Prostate gland (tissue), 2 donors: Measurements from ENCODE around the gene C4orf51. TPM values are rescaled to one million over a fixed set of nuclear protein-coding genes. Genes with fewer than 3 reads are reported as not detected.
"Not testable (repeated sequence)": the region's sequence is repeated elsewhere in the genome, so short reads cannot be mapped to it uniquely, and the experiment has no call there.

Experiments
- DNase-seq: peaks from one replicate; pipeline ENCODE4 v3.0.0-alpha.2; 2019; ENCODE audit warnings: low spot score
- H3K27ac ChIP-seq, 2 donors: fragments of 200-600 bp; sonication (generic); 2 replicates each; pipeline ENCODE4 v1.5.1; 2017 to 2019
- H3K27me3 ChIP-seq: fragments of 200-600 bp; sonication (generic); replicated peaks from 2 replicates; pipeline ENCODE4 v1.5.1; 2019; ENCODE audit not compliant: insufficient read depth
- H3K36me3 ChIP-seq, 2 donors: fragments of 200-600 bp; sonication (generic); 1 replicate in 1 of 2; 2 replicates in 1 of 2; pipeline versions ENCODE4 v1.5.1 to v1.8.1; 2017 to 2019
- H3K4me1 ChIP-seq: fragments of 200-600 bp; sonication (generic); replicated peaks from 2 replicates; pipeline ENCODE4 v1.5.1; 2019
- H3K4me3 ChIP-seq, 2 donors: fragments of 200-600 bp; sonication (generic); 2 replicates each; pipeline ENCODE4 v1.5.1; 2017 to 2019
- H3K9me3 ChIP-seq: fragments of 200-600 bp; sonication (generic); 2 replicates; pipeline ENCODE4 v1.5.1; 2017
- POLR2A ChIP-seq: fragments of 450-650 bp; IDR thresholded peaks from one replicate; pipeline ENCODE4 v1.6.1; 2016; ENCODE audit warnings: antibody characterized with exemption, mild to moderate bottlenecking
- POLR2AphosphoS5 ChIP-seq: sonication (generic); formaldehyde crosslinking; IDR thresholded peaks from one replicate; pipeline ENCODE4 v1.6.1; 2017; ENCODE audit warnings: antibody characterized with exemption
- WGBS: methylation state at CpG from one replicate; pipeline ENCODE4 v1.1.5; 2018; 5-methylcytosine and 5-hydroxymethylcytosine counted together
- intact Hi-C: fragments of 100-400 bp; cut with DNase I; formaldehyde crosslinking; loops from one replicate; pipeline ENCODE4 v1.14.2; 2022
- total RNA-seq, 2 donors: library from RNA; depleted of rRNA; stranded (reverse); fragments of >200 nt; gene quantifications; one replicate each; pipeline ENCODE4 v1.1.0, GENCODE V29; 2016
- TF ChIP-seq, protein P1 (sequence below), 4 experiments: fragments of 200-600 bp in 2 of 4; fragments of 450-650 bp in 2 of 4; sonication (generic) in 2 of 4; IDR thresholded peaks; 1 replicate in 3 of 4; 2 replicates in 1 of 4; pipeline ENCODE4 v1.5.1; 2016 to 2019; ENCODE audit warnings: antibody characterized with exemption in 4 of 4, mild to moderate bottlenecking in 2 of 4, moderate library complexity in 2 of 4

Gene C4orf51
- not detected for total RNA-seq

DNA sequence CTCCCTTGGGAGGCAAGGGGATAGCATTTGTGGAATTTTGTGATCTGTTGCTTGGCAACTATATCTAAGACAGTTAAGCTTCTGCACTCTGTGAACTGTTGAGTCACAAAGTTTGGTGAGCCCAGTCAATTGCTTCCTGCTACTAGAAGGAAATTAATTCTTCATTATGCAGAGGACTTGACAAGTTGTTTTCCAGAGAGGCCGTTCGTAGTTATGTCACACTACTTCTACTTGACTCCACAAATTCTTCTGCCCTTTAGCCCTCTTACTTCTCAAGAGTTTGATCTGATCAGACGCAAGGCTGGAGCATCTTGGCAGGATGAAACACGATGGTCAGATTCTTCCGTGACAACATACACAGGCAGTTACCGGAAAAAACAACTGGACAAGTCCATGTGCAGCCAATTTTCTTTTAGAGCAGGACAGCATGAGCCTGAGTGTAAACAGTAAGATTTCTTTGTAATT, at the start of gene C4orf51:
Gene C4orf51, plus strand, starts transcription at position 156 of the 465 bp plus-strand sequence. Its CDS starts 58 bp downstream, at position 214.
- 16% methylated on average over 6 of the region's 6 CpGs for WGBS
- H3K27ac ChIP-seq: peak within 1 kb of the TSS in 1 of 2 donors; percentile 41
- peak; percentile 4 for DNase-seq
- H3K4me1 ChIP-seq: no peaks in the 10 kb centered on the region
- H3K36me3 ChIP-seq: no peaks in the 10 kb centered on the region
- H3K27me3 ChIP-seq: no peaks in the 10 kb centered on the region
- no peak for TF ChIP-seq POLR2A
- TF ChIP-seq, protein P1, sequence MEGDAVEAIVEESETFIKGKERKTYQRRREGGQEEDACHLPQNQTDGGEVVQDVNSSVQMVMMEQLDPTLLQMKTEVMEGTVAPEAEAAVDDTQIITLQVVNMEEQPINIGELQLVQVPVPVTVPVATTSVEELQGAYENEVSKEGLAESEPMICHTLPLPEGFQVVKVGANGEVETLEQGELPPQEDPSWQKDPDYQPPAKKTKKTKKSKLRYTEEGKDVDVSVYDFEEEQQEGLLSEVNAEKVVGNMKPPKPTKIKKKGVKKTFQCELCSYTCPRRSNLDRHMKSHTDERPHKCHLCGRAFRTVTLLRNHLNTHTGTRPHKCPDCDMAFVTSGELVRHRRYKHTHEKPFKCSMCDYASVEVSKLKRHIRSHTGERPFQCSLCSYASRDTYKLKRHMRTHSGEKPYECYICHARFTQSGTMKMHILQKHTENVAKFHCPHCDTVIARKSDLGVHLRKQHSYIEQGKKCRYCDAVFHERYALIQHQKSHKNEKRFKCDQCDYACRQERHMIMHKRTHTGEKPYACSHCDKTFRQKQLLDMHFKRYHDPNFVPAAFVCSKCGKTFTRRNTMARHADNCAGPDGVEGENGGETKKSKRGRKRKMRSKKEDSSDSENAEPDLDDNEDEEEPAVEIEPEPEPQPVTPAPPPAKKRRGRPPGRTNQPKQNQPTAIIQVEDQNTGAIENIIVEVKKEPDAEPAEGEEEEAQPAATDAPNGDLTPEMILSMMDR (IDR thresholded peaks at IDR 0.05): no peak
- peak; percentile 3 for TF ChIP-seq POLR2AphosphoS5
- intact Hi-C loops: no loop called here
- no peak within 1 kb of the TSS for H3K4me3 ChIP-seq
- no peaks in the 10 kb centered on the region for H3K9me3 ChIP-seq

DNA sequence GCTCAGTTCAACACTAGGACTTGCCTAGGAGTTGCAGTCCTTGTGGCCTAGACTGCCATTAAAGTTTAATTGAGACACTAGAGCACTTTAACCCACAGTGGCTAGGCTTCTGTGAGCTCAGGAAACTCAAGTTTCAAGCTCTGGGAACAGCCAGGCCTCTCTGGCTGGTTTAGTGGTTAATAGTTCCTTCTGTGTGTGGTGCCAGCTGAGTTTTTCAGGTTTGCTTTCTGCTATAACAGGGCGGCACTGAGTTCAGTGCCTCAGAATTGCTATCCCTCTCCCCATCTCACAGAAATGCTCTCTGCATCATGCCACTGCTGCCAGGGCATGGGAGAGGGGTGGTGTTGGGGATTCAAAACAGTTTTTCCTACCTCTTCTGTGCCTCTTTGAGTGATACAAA, 44.8 kb upstream of the C4orf51 start:
- 87% methylated on average over 1 of the region's 1 CpG for WGBS
- TF ChIP-seq POLR2A (no peak), POLR2AphosphoS5 (no peak)
- TF ChIP-seq, protein P1 (IDR thresholded peaks at IDR 0.05): no peak
- H3K36me3 ChIP-seq: no peaks in the 10 kb centered on the region
- H3K4me3 ChIP-seq: no peak overlapping the region
- DNase-seq: no peak
- H3K27ac ChIP-seq: no peak overlapping the region
- intact Hi-C loops: no loop called here
- H3K4me1 ChIP-seq: no peaks in the 10 kb centered on the region
- H3K9me3 ChIP-seq: no peaks in the 10 kb centered on the region
- no peaks in the 10 kb centered on the region for H3K27me3 ChIP-seq

DNA sequence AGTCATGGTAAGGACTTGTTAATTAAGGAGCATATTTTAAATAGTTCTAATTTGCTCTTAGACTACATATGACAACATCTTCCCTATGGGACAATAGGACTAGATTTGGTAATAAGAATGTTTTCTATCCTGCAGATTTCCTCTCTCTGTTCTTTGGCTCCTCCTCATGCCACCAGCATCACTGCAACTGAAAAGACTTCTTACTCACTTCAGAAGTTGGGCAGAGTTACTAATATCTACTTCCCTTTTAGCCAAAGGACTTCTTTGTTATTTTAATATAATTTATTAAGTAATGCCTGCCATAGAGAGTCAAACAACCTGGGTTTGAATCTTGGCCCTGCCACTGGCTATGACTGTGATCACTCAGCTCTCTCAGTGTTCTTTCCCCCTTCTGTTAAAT, 44.3 kb upstream of the C4orf51 start:
- Histone ChIP-seq H3K27me3 (no peaks in the 10 kb centered on the region), H3K36me3 (no peaks in the 10 kb centered on the region), H3K4me1 (no peaks in the 10 kb centered on the region), H3K9me3 (no peaks in the 10 kb centered on the region), H3K27ac (no peak overlapping the region), H3K4me3 (no peak overlapping the region)
- DNase-seq: no peak
- intact Hi-C loops: no loop called here
- TF ChIP-seq POLR2AphosphoS5 (no peak), POLR2A (no peak)
- TF ChIP-seq, protein P1 (IDR thresholded peaks at IDR 0.05): no peak

DNA sequence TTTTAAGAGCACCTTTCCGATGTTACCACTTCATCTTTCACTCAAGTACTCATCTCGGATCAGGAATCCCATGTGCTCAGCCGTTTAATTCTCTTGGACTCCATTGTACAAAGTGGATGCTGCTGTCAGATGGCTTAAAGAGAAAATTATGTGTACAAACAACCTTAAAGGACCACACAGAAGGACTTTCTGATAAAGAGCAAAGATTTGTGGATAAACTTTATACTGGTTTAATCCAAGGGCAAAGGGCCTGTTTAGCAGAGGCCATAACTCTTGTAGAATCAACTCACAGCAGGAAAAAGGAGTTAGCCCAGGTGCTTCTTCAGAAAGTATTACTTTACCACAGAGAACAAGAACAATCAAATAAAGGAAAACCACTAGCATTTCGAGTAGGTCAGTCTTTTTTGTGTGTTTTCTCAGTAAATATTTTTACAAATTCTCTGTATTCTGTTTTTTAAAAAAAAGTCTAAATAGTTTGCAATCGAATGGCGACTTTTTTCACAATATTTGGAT, 40.7 kb upstream of the C4orf51 start:
- TF ChIP-seq, protein P1 (IDR thresholded peaks at IDR 0.05): no peak
- TF ChIP-seq POLR2AphosphoS5: no peak
- TF ChIP-seq POLR2A: no peak
- Histone ChIP-seq H3K27me3 (no peaks in the 10 kb centered on the region), H3K4me1 (no peaks in the 10 kb centered on the region), H3K9me3 (no peaks in the 10 kb centered on the region), H3K4me3 (no peak overlapping the region), H3K36me3 (no peaks in the 10 kb centered on the region), H3K27ac (no peak overlapping the region)
- intact Hi-C loops: no loop called here
- 84% methylated on average over 6 of the region's 6 CpGs for WGBS
- no peak for DNase-seq

DNA sequence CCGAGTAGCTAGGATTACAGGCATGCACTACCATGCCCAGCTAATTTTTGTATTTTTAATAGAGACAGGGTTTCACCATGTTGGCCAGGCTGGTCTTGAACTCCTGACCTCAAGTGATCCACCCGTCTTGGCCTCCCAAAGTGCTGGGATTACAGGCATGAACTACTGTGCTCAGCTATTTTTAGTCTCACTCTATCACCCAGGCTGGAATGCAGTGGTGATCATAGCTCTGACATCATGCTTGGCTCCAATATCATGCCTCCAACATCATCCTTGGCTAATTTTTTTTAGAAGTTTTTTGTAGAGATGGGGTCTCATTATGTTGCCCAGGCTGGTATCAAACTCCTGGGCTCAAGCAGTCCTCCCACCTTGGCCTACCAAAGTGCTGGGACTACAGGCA, 39.7 kb upstream of the C4orf51 start:
- H3K27ac ChIP-seq, H3K4me3 ChIP-seq, H3K27me3 ChIP-seq, H3K4me1 ChIP-seq, DNase-seq, H3K36me3 ChIP-seq, H3K9me3 ChIP-seq, intact Hi-C loops: not testable (repeated sequence)
- 77% methylated on average over 2 of the region's 2 CpGs for WGBS
